RKO (cell line): ENCODE results near the gene EHHADH.
A peak's percentile ranks its signal among the peaks of the same experiment; 100 is the strongest.
"Not testable (repeated sequence)": the region's sequence is repeated elsewhere in the genome, so short reads cannot be mapped to it uniquely, and the experiment has no call there.

Experiments
- DNase-seq: peaks from one replicate; pipeline ENCODE4 v3.0.0-alpha.2; 2016; ENCODE audit warnings: low spot score

EHHADH gene

GRCh38 chr3:185251272-185251671 is 2.6 kb downstream of the EHHADH start:
- DNase-seq, result no peak

DNA sequence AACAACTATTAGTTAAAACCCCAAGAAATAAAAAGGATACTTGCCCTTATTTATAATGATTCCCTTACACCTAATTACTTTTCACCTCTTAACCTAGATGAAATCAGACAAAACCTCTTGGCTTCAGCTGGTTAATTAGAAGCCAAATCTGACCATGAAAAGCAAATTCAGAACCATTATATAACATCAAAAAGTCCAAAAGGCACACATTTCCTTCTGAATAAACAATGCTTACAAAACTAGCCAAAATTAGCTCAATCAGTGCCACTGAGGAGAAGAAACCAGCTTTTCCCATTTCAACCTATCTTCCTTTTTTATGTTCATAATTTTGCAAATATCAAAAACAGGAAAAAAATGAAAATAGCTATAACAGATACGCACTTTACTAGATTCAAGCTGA is 3.2 kb downstream of the EHHADH start:
- no peak for DNase-seq

GRCh38 chr3:185250247-185250646 is 3.6 kb downstream of the EHHADH start:
- DNase-seq, result no peak

GRCh38 chr3:185242642-185243041 is 11.2 kb downstream of the EHHADH start:
- no peak for DNase-seq

DNA sequence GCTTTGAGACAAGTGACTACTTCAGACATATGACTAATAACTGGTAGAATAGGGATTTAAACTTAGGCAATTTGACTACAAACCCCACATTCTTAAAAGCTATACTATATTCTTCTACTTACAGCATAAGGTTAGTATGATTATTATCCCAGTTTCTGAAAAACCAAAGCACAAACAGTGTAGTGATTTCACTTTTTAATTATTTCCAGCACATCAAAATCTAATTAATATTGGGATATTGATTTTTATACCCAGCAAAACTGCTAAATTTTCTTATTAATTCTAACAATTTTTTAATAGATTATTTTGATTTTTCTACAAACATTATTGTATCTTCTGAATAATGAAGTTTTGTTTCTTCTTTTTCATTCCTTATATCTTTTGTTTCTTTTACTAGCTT is 16.9 kb downstream of the EHHADH start:
- DNase-seq, result no peak

- no peak for DNase-seq
These were observed 20.5 kb downstream of the EHHADH start for GRCh38 chr3:185233328-185233727.

- not testable (repeated sequence) for DNase-seq
These were observed 27.3 kb downstream of the EHHADH start for GRCh38 chr3:185226526-185226925.

- peak; percentile 27 for DNase-seq
These were observed 28.3 kb downstream of the EHHADH start for GRCh38 chr3:185225523-185225922.

- no peak for DNase-seq
These were observed 28.8 kb downstream of the EHHADH start for GRCh38 chr3:185225080-185225479.

- no peak for DNase-seq
These were observed 32.6 kb downstream of the EHHADH start for GRCh38 chr3:185221203-185221602.

DNA sequence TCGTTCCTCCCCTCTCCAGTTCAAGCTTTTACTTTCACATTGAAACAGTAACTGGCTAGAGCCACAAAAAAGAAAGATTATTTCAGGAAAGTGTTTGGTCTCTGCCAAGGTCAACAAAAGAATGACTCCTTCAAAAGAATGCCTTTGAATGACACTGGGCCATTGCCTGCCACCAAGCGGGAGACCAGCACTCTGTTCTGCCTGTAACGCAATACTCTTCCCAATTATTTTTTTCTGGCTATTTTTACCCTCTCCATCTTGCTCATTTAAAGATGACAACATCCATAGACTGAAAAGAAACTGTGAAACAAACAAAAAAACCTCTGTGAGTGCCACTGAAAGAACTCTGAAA is 37.3 kb downstream of the EHHADH start:
- no peak for DNase-seq

- peak; percentile 39 for DNase-seq
These were observed 37.8 kb downstream of the EHHADH start for GRCh38 chr3:185215873-185216606.

- no peak for DNase-seq
These were observed 41.3 kb downstream of the EHHADH start for GRCh38 chr3:185212559-185212958.

- DNase-seq, result no peak
These were observed 41.8 kb downstream of the EHHADH start for GRCh38 chr3:185212086-185212485.

- DNase-seq, result no peak
These were observed 43.2 kb downstream of the EHHADH start for GRCh38 chr3:185210621-185211142.

- no peak for DNase-seq
These were observed 45.0 kb downstream of the EHHADH start for GRCh38 chr3:185208823-185209222.

DNA sequence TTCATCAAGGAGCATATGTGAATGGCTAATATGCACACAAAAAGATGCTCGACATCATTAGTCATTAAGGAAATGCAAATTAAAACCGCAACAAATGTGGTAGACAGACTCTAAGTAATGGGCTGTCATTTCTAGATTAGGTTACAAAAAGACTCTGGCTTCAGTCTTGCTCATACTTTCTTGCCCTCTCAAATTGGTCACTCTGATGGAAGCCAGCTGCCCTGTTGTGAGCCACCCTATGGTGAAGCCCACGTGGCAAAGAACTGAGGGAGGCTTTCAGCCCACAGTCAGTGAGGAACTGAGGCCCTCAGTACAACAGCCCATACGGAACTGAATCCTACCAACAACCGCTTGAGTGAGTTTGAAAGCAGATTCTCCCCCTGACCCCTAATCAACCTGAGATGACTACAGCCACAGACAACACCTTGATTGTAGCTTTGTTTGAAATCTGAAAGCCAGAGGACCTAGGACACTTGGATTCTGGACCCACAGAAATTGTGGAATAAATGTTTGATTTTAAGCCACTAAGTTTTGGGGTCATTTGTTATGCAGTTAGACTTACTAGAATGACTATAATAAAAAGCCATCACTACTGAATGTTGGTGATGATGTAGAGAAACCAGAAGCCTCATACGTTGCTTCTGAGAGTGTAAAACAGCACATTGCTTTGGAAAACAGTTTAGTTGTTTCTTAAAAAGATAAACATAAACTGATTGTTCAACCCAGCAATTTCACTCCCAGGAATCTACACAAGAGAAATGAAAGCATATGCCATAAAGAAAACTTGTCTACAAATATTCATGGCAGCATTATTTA is 45.7 kb downstream of the EHHADH start:
- DNase-seq, result no peak

DNA sequence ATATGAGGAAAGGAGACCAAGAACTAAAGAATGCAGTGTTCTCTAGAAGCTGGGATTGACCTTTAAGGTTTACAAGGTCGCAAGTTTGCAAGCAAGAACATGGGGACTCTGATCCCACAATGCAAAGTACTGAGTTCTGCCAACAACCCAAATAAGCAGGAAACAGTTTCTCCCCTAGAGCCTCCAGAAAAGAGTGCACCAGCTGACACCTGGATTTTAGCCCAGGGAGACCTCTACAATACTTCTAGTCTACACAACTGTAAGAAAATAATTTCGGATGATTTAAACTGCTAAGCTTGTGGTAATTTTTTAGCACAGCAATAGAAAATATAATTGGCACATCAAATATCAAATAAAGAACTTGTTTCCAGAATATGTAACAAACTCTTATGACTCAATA is 46.4 kb downstream of the EHHADH start:
- no peak for DNase-seq

- no peak for DNase-seq
These were observed 48.0 kb downstream of the EHHADH start for GRCh38 chr3:185205865-185206264.

DNA sequence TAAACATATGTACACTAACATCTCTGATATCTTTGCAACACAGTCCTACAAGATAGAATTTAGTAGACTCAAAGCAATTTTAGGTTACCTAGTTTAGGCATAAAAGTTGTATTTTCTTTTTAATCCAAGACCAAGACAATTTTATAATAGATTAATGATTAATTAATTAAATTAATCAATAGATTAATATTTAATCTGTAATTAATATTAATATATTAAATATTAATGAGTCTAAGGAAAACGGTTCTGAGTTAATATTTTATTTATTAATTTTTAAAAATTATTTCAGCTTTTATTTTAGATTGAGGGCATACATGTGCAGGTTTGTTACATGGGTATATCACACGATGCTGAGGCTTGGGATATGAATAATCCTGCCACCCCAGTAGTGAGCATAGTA is 49.0 kb downstream of the EHHADH start:
- no peak for DNase-seq

DNA sequence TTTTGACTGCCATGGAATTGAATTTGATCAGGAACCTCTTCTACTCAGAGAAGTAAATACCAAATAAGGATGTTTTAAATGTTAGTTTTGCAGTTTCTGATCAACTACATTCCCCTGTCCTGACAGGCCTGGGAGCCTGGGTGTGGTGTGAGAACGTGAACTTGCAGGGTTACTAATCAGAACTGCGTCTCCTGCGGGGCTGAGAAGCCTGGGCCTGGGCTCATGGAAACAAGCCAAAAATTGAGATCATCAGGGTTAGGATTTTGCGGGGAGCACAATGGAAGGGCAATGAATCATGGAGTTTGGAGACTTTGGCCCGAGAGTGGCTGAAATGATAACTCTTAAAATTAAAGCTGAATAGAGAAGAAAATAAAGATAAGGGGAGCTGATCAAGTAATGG is 53.2 kb downstream of the EHHADH start:
- DNase-seq, result peak; percentile 12

DNA sequence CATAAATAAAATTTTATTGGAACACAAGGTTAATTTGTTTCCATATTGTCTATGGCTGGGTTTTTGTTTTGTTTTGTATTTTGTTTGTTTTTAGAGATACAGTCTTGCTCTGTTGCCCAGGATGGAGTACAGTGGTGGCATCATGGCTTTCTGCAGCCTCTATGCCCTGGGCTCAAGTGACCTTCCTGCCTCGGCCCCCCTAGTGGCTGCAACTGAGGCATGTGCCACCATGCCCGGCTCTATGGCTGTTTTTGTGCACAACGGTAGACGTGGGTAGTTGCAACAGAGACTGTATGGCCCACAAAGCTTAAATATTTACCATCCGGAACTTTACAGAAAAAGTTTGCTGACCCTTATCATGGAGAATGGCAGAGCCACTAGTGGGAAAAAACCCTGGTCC is 54.2 kb downstream of the EHHADH start:
- DNase-seq, result no peak

DNA sequence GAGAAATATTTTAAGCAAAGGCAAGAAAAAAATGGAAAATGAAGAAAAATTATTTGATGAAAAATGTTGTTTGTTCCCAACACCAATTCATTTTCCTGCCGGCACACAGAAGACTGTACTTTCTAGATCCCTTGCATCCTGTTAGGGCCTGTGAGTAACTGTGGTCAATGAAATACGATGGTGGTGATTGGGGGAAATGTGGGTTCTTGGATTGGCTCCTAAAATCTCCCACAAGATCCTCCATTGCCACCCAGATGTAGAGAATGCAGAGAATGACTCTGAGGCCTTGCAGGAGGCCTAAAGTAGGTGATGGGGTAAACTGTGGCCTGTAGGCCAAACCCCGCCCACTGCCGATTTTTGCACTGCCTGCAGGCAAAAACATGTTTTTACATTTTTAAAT is 54.6 kb downstream of the EHHADH start:
- no peak for DNase-seq
